HG02678 (cell line): ENCODE data around the gene IGFBPL1.

Experiments used
- ATAC-seq: cut with Tn5 transposase; IDR thresholded peaks from one replicate; pipeline ENCODE4 v1.9.1; 2021; ENCODE audit warnings: mild to moderate bottlenecking, moderate library complexity; ENCODE audit not compliant: unreplicated experiment

IGFBPL1 gene

GRCh38 chr9:38423973-38424843 is at the start of gene IGFBPL1:
IGFBPL1 (minus strand) TSS chr9:38424454; CDS start chr9:38424424, 30 bp downstream.
- ATAC-seq: peak; percentile 77

GRCh38 chr9:38472583-38473249 is 48.5 kb upstream of the IGFBPL1 start:
- ATAC-seq: peak; percentile 67

GRCh38 chr9:38467404-38467803 is 43.1 kb upstream of the IGFBPL1 start:
- no peak for ATAC-seq

GRCh38 chr9:38453835-38454234 is 29.6 kb upstream of the IGFBPL1 start:
- no peak for ATAC-seq

GRCh38 chr9:38451162-38451561 is 26.9 kb upstream of the IGFBPL1 start:
- ATAC-seq: no peak

- no peak for ATAC-seq
Measured at GRCh38 chr9:38447703-38448102, 23.4 kb upstream of the IGFBPL1 start.

- ATAC-seq: peak; percentile 97
Measured at GRCh38 chr9:38445154-38446043, 21.1 kb upstream of the IGFBPL1 start.

- ATAC-seq: no peak
Measured at GRCh38 chr9:38443597-38443996, 19.3 kb upstream of the IGFBPL1 start.

GRCh38 chr9:38443181-38443580 is 18.9 kb upstream of the IGFBPL1 start:
- ATAC-seq: no peak

GRCh38 chr9:38442473-38443096 is 18.3 kb upstream of the IGFBPL1 start:
- ATAC-seq: no peak

- no peak for ATAC-seq
Measured at GRCh38 chr9:38441347-38442085, 17.3 kb upstream of the IGFBPL1 start.

GRCh38 chr9:38440516-38440915 is 16.3 kb upstream of the IGFBPL1 start:
- ATAC-seq: no peak

- ATAC-seq: no peak
Measured at GRCh38 chr9:38439916-38440301, 15.7 kb upstream of the IGFBPL1 start.

GRCh38 chr9:38439291-38439915 is 15.1 kb upstream of the IGFBPL1 start:
- ATAC-seq: no peak

GRCh38 chr9:38437193-38437823 is 13.1 kb upstream of the IGFBPL1 start:
- peak; percentile 58 for ATAC-seq

GRCh38 chr9:38436708-38437107 is 12.5 kb upstream of the IGFBPL1 start:
- ATAC-seq: no peak

- ATAC-seq: no peak
Measured at GRCh38 chr9:38435521-38435920, 11.3 kb upstream of the IGFBPL1 start.

GRCh38 chr9:38434853-38435252 is 10.6 kb upstream of the IGFBPL1 start:
- no peak for ATAC-seq

- no peak for ATAC-seq
Measured at GRCh38 chr9:38434365-38434764, 10.1 kb upstream of the IGFBPL1 start.
